ENCODE results near the gene CAPN9. TPM values are rescaled to one million over a fixed set of nuclear protein-coding genes. Genes with fewer than 3 reads are reported as not detected.

Gene CAPN9
- total RNA-seq, 1 donor from 2014 or later, result 26.6 TPM

DNA sequence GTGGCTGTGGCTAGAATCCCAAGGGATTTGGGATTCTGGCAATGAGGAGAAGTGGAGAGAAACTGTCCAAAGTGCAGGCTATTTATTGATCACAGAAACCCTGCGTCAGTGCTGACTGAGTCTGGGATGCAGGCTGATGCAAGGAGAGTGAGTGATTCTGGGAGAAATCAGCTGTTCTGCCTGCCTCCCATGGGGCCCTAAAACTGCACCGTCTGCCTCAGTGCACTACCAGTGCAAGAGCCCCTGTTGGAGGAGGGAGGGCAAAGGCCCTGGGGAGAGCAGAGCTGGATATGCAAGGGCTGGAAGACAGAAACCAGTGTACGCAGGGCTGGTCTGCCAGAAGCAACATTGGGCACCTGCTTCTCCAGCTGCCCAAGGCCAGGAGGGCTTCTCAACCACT is 78.6 kb downstream of the CAPN9 start:
- H3K27ac ChIP-seq, result peak overlapping the region; percentile 1
- H3K4me1 ChIP-seq, result peaks cover 22% of the 10 kb centered on the region
- no peak overlapping the region for H3K4me3 ChIP-seq
- H3K27me3 ChIP-seq (ENCODE audit: low read depth), result no peaks in the 10 kb centered on the region
- no peak for ATAC-seq
- intact Hi-C loops (cut with DNase I), result no loop called here
- H3K36me3 ChIP-seq, result no peaks in the 10 kb centered on the region
- TF ChIP-seq, protein P1, sequence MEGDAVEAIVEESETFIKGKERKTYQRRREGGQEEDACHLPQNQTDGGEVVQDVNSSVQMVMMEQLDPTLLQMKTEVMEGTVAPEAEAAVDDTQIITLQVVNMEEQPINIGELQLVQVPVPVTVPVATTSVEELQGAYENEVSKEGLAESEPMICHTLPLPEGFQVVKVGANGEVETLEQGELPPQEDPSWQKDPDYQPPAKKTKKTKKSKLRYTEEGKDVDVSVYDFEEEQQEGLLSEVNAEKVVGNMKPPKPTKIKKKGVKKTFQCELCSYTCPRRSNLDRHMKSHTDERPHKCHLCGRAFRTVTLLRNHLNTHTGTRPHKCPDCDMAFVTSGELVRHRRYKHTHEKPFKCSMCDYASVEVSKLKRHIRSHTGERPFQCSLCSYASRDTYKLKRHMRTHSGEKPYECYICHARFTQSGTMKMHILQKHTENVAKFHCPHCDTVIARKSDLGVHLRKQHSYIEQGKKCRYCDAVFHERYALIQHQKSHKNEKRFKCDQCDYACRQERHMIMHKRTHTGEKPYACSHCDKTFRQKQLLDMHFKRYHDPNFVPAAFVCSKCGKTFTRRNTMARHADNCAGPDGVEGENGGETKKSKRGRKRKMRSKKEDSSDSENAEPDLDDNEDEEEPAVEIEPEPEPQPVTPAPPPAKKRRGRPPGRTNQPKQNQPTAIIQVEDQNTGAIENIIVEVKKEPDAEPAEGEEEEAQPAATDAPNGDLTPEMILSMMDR (IDR thresholded peaks at IDR 0.05), result no peak
- no peak for DNase-seq
- H3K9me3 ChIP-seq, result no peaks in the 10 kb centered on the region

DNA sequence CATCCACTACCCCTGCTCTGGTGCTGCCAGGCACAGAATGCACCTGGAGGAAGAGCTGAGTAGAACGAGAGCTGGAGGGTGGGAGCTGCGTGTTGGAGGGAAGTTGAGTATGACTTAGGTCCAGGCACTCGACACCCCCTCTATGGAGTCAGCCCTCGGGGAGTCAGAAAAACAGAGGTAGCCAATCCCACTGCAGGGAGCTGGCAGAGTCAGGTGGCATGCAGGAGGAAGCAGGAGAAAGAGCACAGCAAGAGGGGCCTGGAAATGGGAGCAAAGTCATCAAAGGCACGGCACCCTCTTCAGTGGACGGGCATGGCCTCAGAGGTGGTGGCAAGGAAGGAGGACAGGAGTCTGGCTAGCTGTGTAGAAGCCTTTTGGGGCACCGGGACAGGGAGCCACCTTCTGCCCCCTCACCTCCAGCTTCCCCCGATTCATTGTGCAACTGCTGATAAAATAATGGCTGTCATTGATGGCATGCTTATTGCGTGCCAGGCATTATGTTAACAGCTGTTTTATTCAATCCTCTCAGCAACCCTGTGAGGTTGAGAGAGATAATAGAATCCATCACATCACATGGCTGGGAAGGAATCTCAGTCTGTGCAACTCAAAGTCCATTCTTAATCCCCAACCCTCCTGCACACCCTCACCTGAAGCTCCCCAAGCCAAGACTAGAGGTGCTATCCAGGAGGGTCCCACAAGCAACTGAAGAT is 79.1 kb downstream of the CAPN9 start:
- no peak overlapping the region for H3K4me3 ChIP-seq
- ATAC-seq, result no peak
- H3K4me1 ChIP-seq, result peaks cover 22% of the 10 kb centered on the region
- DNase-seq, result no peak
- no peaks in the 10 kb centered on the region for H3K36me3 ChIP-seq
- H3K9me3 ChIP-seq, result no peaks in the 10 kb centered on the region
- no peak overlapping the region for H3K27ac ChIP-seq
- TF ChIP-seq, protein P1 (IDR thresholded peaks at IDR 0.05), result no peak
- H3K27me3 ChIP-seq (ENCODE audit: low read depth), result no peaks in the 10 kb centered on the region
- intact Hi-C loops (cut with DNase I), result no loop called here

DNA sequence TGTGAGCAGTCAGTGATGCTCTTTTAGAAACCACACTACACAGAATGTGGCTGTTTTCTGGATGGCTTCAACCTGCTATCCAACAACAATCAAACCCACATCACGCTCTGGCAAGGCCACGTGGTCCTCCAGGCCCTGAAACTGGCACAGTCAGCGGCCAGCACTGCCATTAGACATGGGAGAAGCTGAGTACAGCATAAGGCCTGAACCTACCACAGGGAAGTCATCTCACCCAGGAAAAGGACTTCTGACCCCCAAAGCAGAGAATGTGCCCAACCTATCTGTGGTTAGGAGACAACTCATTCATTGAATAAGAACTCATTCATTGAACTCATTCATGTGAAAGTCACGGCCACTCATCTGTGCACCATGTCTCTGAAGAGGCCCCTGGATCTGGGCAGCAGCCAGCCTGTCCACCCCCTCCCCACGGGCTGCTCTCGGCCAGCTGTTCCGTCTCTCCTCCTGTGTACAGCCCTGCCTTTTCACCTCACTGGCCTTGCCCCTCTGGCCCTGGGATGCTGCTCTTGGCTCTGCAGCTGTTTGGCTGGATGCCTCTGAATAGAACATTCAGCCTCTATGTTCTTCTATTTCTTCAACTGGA is 80.0 kb downstream of the CAPN9 start:
- H3K27ac ChIP-seq, result no peak overlapping the region
- intact Hi-C loops (cut with DNase I), result no loop called here
- ATAC-seq, result peak; percentile 18 to 38

DNA sequence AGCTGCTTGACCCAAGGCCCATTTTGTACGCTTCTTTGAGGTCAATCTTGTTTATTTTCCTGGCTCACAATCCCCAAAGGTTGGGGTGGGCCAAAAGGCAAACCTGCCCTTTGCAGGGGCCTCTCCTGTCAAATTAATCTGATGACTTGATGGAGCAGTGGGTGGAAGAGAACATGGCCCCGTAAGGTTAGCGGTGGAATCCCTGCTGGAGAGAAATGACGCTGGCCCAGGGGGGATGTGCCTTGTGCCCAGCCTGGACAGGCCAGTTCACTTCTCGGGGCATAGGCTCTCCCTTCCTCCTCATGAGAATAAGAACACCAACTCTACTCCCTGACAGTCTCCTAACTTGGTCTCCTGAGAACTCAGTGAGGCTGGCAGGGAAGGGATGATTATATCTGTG is 80.6 kb downstream of the CAPN9 start:
- TF ChIP-seq, protein P1 (IDR thresholded peaks at IDR 0.05), result no peak
- Histone ChIP-seq H3K27me3 (ENCODE audit: low read depth) (no peaks in the 10 kb centered on the region), H3K4me3 (no peak overlapping the region), H3K27ac (no peak overlapping the region), H3K36me3 (no peaks in the 10 kb centered on the region), H3K9me3 (no peaks in the 10 kb centered on the region), H3K4me1 (peaks cover 22% of the 10 kb centered on the region)
- intact Hi-C loops (cut with DNase I), result no loop called here
- no peak for DNase-seq
- no peak for ATAC-seq

More for the DNA sequence above, 80.0 kb downstream of the CAPN9 start:
- Histone ChIP-seq H3K27me3 (ENCODE audit: low read depth) (no peaks in the 10 kb centered on the region), H3K4me3 (no peak overlapping the region), H3K36me3 (no peaks in the 10 kb centered on the region), H3K9me3 (no peaks in the 10 kb centered on the region), H3K4me1 (peaks cover 22% of the 10 kb centered on the region)
- DNase-seq, result no peak
- TF ChIP-seq, protein P1 (IDR thresholded peaks at IDR 0.05), result no peak

DNA sequence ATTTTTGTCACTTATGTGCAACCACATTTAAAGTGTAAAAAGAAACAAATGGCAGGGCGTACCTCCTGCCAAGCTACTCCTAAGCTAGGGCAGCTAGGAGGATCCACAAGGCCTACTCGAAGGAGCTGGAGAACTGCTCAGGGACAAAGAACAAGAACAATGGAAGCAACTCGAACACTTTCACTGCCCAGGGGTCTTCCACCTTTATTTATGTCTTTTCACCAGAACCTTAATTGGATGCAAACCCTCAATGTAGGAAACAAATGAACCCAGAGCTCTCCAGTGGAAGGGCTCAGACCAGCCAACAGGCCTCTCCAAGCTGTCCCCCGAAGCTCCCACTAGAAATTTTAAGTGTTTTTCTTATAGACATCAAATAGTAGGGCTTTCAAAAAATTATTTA is 81.2 kb downstream of the CAPN9 start:
- no peaks in the 10 kb centered on the region for H3K9me3 ChIP-seq
- TF ChIP-seq, protein P1 (IDR thresholded peaks at IDR 0.05), result no peak
- no peak overlapping the region for H3K27ac ChIP-seq
- no peak for ATAC-seq
- intact Hi-C loops (cut with DNase I), result no loop called here
- H3K27me3 ChIP-seq (ENCODE audit: low read depth), result no peaks in the 10 kb centered on the region
- DNase-seq, result no peak
- H3K4me1 ChIP-seq, result peaks cover 22% of the 10 kb centered on the region
- H3K4me3 ChIP-seq, result no peak overlapping the region
- no peaks in the 10 kb centered on the region for H3K36me3 ChIP-seq
